Measurements from ENCODE around the gene MAP2K5.

MAP2K5 gene

GRCh38 chr15:67564021-67564967, 21.8 kb downstream of the MAP2K5 start:
- Histone ChIP-seq H3K27me3 (replicated peaks; ENCODE audit: control insufficient read depth, insufficient read depth, low read length) (no peaks in the 10 kb centered on the region), H3K36me3 (ENCODE audit: control insufficient read depth, insufficient read depth, low read length) (no peaks in the 10 kb centered on the region), H3K4me3 (replicated peaks; ENCODE audit: low read depth, low read length) (peak overlapping the region; percentile 11)
- TF ChIP-seq, protein P1, sequence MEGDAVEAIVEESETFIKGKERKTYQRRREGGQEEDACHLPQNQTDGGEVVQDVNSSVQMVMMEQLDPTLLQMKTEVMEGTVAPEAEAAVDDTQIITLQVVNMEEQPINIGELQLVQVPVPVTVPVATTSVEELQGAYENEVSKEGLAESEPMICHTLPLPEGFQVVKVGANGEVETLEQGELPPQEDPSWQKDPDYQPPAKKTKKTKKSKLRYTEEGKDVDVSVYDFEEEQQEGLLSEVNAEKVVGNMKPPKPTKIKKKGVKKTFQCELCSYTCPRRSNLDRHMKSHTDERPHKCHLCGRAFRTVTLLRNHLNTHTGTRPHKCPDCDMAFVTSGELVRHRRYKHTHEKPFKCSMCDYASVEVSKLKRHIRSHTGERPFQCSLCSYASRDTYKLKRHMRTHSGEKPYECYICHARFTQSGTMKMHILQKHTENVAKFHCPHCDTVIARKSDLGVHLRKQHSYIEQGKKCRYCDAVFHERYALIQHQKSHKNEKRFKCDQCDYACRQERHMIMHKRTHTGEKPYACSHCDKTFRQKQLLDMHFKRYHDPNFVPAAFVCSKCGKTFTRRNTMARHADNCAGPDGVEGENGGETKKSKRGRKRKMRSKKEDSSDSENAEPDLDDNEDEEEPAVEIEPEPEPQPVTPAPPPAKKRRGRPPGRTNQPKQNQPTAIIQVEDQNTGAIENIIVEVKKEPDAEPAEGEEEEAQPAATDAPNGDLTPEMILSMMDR (IDR thresholded peaks at IDR 0.05; ENCODE audit: insufficient read depth, low read length, poor library complexity, severe bottlenecking) = no peak
- peak; percentile 67 for DNase-seq (ENCODE audit: extremely low read depth, insufficient read length)

GRCh38 chr15:67564968-67565345, 22.5 kb downstream of the MAP2K5 start:
- Histone ChIP-seq H3K27me3 (replicated peaks; ENCODE audit: control insufficient read depth, insufficient read depth, low read length) (no peaks in the 10 kb centered on the region), H3K4me3 (replicated peaks; ENCODE audit: low read depth, low read length) (no peak overlapping the region; the same call in 1 of the 2 replicates), H3K36me3 (ENCODE audit: control insufficient read depth, insufficient read depth, low read length) (no peaks in the 10 kb centered on the region)
- TF ChIP-seq, protein P1 (IDR thresholded peaks at IDR 0.05; ENCODE audit: insufficient read depth, low read length, poor library complexity, severe bottlenecking) = no peak
- no peak for DNase-seq (ENCODE audit: extremely low read depth, insufficient read length)

DNA sequence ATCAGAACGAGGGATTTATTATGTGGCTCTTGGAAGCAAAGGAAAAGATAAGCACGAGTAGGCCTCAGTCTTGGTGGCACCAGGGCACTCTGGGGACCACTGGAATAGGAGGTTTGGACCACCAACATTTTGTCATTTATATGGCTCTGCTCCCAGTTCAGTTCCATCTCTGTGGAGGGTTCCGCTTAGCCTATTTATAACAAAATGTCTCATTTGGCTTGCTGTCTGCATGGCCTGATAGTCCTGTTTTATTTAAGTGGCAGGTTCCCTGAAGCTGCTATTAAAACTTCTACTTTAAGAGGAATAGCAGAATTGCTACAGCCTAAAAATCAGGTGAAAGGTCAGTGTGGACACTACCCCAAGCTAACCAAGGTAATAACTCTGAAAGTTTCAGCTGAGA, 27.2 kb downstream of the MAP2K5 start:
- no peak overlapping the region for H3K4me3 ChIP-seq (replicated peaks; ENCODE audit: low read depth, low read length)
- H3K36me3 ChIP-seq (ENCODE audit: control insufficient read depth, insufficient read depth, low read length) = no peaks in the 10 kb centered on the region
- TF ChIP-seq, protein P1 (IDR thresholded peaks at IDR 0.05; ENCODE audit: insufficient read depth, low read length, poor library complexity, severe bottlenecking) = no peak
- no peaks in the 10 kb centered on the region for H3K27me3 ChIP-seq (replicated peaks; ENCODE audit: control insufficient read depth, insufficient read depth, low read length)
- no peak for DNase-seq (ENCODE audit: extremely low read depth, insufficient read length)

DNA sequence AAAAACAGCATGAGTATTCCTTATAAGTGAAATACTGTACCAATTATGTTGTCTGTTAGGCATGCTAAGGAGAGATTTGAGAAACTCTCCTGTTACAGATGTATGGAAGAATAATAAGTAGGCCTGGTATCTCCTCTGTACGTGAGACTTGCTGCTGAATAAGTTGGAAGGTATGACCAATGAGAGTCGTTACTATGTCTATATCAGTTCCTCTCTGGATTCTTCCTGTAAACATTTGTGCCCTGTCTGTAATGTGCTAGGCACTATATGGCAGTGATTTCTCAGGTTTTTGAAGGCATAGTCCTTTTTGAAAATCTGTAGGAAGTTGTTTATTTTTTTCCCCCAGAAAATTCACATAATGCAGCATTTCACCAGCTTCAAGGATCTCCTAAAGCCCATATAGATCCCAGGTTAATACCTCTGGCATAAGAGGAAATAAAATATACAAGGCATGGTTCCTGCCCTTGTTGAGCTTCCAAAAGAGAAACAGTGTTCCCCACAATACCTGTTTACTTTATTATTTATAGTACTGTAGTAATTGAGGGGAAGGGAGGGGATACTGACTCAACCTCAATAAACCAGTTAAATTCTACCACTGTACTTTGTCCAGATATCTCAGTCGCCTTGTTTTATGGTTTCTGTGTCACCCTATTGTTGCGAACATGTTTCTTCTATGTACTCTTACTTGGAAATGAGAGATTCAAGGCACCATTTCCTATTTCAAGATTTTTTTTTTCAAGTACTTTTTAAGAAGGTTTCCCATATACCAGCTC, 28.6 kb downstream of the MAP2K5 start:
- no peak for DNase-seq (ENCODE audit: extremely low read depth, insufficient read length)
- Histone ChIP-seq H3K36me3 (ENCODE audit: control insufficient read depth, insufficient read depth, low read length) (no peaks in the 10 kb centered on the region), H3K27me3 (replicated peaks; ENCODE audit: control insufficient read depth, insufficient read depth, low read length) (no peaks in the 10 kb centered on the region), H3K4me3 (replicated peaks; ENCODE audit: low read depth, low read length) (no peak overlapping the region)
- TF ChIP-seq, protein P1 (IDR thresholded peaks at IDR 0.05; ENCODE audit: insufficient read depth, low read length, poor library complexity, severe bottlenecking) = no peak

DNA sequence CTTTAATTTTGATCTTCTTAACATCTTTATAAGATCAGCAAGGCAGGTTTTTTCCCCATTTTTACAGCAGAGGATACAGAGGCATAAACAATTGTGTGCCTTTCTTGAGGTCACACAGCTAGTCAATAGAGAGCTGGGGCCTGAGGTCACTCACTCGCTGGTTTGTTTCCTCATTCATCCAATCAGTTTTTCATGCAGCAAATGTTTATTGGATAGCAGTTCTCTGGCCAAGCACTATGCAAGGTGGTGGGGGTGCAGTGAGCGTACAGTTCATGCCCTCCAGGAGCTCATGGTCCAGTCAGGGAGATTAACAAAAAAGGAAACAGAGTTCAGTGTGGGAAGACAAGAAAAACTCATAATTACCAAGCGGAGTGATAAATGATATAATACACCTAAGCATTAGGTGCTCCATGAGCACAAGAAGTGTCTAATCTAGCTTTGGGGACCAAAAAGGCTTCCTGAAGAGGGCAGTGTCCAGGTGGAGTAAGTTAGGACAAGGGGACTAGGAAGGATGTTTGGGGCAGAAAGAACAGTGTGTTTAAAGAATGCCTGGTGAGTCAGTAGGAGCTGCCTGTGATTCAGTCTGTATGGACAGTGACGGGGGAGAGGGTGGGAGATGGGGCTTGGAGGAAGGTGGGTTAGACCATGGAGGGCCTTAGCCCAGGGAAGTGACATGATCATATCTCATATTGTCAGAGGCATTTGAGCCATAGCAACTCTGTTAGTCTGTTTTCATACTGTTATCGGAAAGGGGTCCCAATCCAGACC, 29.3 kb downstream of the MAP2K5 start:
- Histone ChIP-seq H3K27me3 (replicated peaks; ENCODE audit: control insufficient read depth, insufficient read depth, low read length) (no peaks in the 10 kb centered on the region), H3K36me3 (ENCODE audit: control insufficient read depth, insufficient read depth, low read length) (no peaks in the 10 kb centered on the region), H3K4me3 (replicated peaks; ENCODE audit: low read depth, low read length) (no peak overlapping the region)
- no peak for DNase-seq (ENCODE audit: extremely low read depth, insufficient read length)
- TF ChIP-seq, protein P1 (IDR thresholded peaks at IDR 0.05; ENCODE audit: insufficient read depth, low read length, poor library complexity, severe bottlenecking) = no peak
